ENCODE results near the gene FAAP24.
"Not testable (repeated sequence)": the region's sequence is repeated elsewhere in the genome, so short reads cannot be mapped to it uniquely, and the experiment has no call there.

FAAP24 gene

DNA sequence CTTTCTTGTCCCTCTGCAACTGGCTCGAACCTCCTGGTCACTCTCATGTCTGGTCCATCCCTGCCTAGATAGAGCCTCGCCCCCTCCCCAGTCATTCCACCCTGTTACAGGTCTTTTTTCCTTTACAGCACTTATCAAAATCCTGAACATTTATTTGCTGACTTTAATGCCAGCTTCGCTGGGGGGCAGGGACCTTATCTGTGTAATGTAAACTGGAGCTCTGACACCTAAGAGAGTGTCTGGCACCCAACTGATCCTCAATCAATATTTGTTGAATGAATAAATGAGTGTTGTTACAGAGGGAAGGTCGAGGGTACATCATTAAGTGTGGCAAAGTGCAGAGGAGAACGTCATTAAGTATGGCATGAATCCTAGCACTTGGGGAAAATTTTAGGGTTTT is 16.7 kb downstream of the FAAP24 start:
- DNase-seq (ENCODE audit: low read depth): no peak
- TF ChIP-seq, protein P1, sequence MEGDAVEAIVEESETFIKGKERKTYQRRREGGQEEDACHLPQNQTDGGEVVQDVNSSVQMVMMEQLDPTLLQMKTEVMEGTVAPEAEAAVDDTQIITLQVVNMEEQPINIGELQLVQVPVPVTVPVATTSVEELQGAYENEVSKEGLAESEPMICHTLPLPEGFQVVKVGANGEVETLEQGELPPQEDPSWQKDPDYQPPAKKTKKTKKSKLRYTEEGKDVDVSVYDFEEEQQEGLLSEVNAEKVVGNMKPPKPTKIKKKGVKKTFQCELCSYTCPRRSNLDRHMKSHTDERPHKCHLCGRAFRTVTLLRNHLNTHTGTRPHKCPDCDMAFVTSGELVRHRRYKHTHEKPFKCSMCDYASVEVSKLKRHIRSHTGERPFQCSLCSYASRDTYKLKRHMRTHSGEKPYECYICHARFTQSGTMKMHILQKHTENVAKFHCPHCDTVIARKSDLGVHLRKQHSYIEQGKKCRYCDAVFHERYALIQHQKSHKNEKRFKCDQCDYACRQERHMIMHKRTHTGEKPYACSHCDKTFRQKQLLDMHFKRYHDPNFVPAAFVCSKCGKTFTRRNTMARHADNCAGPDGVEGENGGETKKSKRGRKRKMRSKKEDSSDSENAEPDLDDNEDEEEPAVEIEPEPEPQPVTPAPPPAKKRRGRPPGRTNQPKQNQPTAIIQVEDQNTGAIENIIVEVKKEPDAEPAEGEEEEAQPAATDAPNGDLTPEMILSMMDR (IDR thresholded peaks at IDR 0.05; ENCODE audit: low read depth, low read length, missing control alignments): no peak
- no peak overlapping the region for H3K4me3 ChIP-seq (ENCODE audit: low read depth, low read length)

DNA sequence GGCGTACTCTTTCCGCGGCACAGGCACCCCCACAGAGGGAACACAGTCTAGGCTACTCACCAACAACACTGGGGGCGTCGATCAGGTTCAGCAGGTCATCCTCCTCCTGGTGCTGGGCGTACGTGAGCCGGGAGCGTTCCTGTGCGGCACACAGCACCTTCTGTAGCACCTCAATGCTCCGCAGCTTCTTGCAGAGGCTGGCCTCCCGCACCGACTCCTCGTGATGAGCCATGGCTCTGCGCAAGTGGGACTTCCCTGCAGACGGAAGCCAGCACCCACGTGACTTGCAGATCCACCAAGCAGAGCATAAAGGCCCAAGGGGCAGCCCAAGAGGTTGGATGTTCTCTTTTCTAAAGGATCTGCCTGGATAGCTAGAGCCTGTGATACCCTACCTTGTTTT is 23.9 kb downstream of the FAAP24 start:
- H3K4me3 ChIP-seq (ENCODE audit: low read depth, low read length); DNase-seq (ENCODE audit: low read depth): not testable (repeated sequence)

DNA sequence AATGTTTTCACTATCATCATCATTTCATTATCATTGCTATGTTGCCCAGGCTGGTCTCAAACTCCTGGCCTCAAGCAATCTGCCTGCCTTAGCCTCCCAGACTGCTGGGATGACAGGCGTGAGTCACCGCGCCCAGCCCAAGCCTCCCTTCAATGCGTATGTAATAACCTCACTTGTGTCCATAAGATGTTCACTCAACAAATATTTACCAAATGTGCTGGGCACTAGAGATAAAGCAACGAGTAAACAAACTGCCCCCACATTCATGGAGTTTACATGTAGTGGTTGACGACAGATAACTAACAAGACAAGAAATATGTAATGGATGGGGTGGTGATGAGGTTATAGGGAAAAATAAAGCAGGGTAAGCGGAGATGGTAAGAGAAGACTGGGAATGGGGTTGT is 25.0 kb downstream of the FAAP24 start:
- not testable (repeated sequence) for DNase-seq (ENCODE audit: low read depth)

DNA sequence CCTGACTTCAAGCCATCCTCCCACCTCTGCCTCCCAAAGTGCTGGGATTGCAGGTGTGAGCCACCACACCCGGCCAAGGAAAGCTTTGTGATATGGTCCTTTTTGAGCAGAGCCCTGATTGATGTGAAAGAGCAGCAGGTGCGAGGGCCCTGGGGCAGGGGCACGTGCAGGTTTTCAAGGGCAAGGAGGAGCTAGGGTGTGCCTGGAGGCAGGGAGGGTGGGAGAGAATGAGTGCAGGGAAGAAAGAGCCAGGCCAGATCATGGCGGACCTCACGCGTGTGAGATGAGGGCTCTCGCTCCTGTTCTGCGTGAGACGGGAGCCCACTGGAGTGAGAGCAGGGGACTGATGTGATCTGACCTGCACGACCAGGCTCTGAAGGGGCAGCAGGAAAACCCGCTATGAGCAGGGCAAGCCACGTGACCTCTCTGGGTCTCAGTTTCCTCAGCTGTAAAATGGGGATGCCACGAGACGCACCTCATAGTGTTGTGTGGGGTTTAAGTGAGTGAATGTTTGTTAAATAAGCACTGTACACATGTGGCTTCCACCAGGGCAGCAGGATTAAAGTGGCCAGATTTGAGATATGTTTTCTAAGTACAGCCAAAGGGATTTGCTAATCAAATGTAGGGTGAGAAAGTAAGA is 25.8 kb downstream of the FAAP24 start:
- no peak for DNase-seq (ENCODE audit: low read depth)
- TF ChIP-seq, protein P1 (IDR thresholded peaks at IDR 0.05; ENCODE audit: low read depth, low read length, missing control alignments): no peak
- no peak overlapping the region for H3K4me3 ChIP-seq (ENCODE audit: low read depth, low read length)

More for the DNA sequence above, 25.0 kb downstream of the FAAP24 start:
- not testable (repeated sequence) for H3K4me3 ChIP-seq (ENCODE audit: low read depth, low read length)

DNA sequence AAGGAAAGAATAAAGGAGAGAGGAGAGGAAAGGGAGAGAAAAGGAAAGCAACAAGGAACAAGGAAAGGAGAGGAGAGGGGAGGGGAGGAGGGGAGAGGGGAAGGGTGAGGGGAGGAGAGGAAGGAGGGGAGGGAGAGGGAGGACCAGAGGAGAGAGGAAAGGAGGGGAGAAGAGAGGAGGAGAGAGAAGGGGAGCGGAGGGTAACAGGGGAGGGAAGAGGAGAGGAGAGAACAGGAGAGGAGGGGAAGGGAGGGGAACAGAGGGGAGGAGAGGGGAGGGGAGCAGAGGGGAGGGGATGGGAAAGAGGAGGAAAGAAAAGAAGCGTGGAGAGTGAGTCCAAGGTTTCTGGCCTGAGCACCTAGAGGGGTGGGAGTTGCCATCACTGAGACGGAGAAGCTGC is 26.7 kb downstream of the FAAP24 start:
- DNase-seq (ENCODE audit: low read depth): no peak
- H3K4me3 ChIP-seq (ENCODE audit: low read depth, low read length): no peak overlapping the region
- TF ChIP-seq, protein P1 (IDR thresholded peaks at IDR 0.05; ENCODE audit: low read depth, low read length, missing control alignments): no peak

DNA sequence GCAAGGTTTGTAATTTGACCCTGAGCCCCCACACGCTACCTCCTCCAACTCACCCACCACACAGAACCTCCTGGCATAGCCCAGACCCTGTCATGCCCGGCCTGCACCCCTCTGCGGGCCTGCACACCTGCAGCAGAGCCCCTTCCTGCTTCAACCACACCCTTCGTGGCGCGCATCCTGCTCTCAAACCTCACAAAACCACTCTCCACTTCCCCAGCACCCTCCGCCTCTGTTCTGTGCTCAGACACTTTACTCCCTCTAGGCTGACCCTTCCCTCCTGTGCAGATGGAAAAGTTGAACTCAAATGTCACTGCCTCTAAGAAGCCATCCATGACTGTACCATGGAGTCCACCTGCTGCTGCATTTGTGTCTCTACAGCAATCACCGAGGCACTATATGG is 28.5 kb downstream of the FAAP24 start:
- DNase-seq (ENCODE audit: low read depth): no peak
- TF ChIP-seq, protein P1 (IDR thresholded peaks at IDR 0.05; ENCODE audit: low read depth, low read length, missing control alignments): no peak
- H3K4me3 ChIP-seq (ENCODE audit: low read depth, low read length): no peak overlapping the region

DNA sequence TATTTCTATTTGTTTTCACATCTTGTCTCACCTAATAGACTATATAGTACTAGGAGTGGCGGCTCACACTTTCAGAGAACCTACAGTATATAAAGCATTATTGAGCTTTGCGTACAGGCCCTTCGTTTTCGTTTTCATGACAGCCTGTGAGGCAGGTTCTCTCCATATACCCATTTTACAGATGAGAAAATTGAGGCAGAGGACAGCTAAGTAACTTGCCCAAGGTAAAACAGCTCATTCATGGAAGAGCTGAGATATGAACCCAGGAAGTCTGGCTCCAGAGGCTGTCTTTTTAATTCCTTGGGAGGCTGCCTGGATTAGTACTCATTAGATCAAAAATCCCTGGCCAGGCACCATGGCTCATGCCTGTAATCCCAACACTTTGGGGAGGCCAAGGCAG is 28.9 kb downstream of the FAAP24 start:
- no peak overlapping the region for H3K4me3 ChIP-seq (ENCODE audit: low read depth, low read length)
- no peak for DNase-seq (ENCODE audit: low read depth)
- TF ChIP-seq, protein P1 (IDR thresholded peaks at IDR 0.05; ENCODE audit: low read depth, low read length, missing control alignments): no peak

DNA sequence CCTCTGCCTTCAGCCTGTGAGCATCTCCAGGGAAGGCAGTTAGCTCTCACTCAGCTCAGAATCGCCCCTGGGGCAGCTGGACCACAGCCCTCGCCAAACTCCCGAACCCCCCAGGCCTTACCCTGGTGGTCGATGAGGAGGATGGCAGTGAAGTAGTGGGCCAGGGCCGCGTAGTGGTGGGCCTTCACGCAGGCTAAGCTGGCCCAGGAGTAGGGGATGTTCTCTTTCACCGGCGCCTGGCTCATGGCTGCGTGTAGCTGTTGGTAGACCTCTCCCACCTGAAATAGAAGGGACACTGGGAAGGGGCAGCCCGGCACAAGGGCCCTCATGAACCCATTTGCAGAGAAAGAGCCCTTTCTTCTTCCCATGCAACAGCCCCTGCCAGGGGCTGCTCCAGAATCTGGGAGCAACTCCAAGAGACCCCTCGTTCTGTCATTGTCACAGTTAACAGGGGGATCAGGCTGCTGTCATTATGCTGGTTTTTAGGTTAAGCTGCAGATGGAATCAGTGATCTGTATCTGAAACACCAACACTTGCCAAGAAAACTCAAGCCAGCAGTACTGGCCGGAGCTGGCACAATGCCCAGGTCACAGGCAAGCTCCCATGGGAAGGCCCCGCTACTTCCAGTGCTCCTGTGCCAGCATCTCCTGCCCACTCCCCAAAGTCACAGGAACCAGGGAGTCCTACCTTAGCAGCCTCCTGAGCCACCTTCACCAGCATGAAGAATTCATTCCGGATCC is 30.3 kb downstream of the FAAP24 start:
- H3K4me3 ChIP-seq (ENCODE audit: low read depth, low read length); DNase-seq (ENCODE audit: low read depth): not testable (repeated sequence)

DNA sequence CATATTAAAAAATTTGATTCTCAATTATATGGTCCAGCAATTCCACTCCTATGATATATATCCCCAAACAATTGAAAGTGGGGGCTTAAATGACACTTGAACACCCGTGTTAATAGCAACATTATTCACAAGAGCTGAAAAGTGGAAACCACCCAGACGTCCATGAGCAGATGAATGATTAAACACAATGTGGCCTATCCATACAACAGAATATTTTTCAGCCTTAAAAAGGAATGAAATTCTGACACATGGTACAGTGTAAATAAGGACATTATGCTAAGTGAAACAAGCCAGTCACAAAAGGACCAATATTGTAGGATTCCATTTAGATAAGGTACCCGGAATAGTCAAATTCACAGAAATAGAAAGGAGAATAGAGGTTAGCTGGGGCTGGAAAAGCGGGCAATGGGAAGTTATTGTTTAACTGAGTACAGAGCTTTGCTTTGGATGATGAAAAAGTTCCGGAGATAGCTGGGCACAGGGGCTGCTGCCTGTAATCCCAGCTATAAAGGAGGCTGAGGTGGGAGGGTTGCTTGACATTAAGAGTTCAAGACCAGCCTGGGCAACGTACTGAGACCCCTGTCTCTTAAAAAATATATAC is 31.5 kb downstream of the FAAP24 start:
- not testable (repeated sequence) for DNase-seq (ENCODE audit: low read depth); H3K4me3 ChIP-seq (ENCODE audit: low read depth, low read length)
